Ishikawa (cell line): Measurements from ENCODE around the gene RECQL5.
A peak's percentile ranks its signal among the peaks of the same experiment; 100 is the strongest.

ENCODE experiments used
- CEBPB ChIP-seq: IDR thresholded peaks from 2 replicates; pipeline ENCODE4 v1.6.1; 2012
- CREB1 ChIP-seq: IDR thresholded peaks from 2 replicates; pipeline ENCODE4 v1.6.1; 2012; ENCODE audit warnings: low read depth
- EGR1 ChIP-seq: IDR thresholded peaks from 2 replicates; pipeline ENCODE4 v1.6.1; 2012
- EP300 ChIP-seq: IDR thresholded peaks from 2 replicates; pipeline ENCODE4 v1.6.1; 2012; ENCODE audit warnings: borderline replicate concordance
- FOXM1 ChIP-seq: IDR thresholded peaks from 2 replicates; pipeline ENCODE4 v1.6.1; 2012; ENCODE audit warnings: low read depth, borderline replicate concordance
- NFIC ChIP-seq: IDR thresholded peaks from 2 replicates; pipeline ENCODE4 v1.6.1; 2012
- RAD21 ChIP-seq: IDR thresholded peaks from 2 replicates; pipeline ENCODE4 v1.6.1; 2012; ENCODE audit warnings: low read depth
- TAF1 ChIP-seq: IDR thresholded peaks from 2 replicates; pipeline ENCODE4 v1.6.1; 2012; ENCODE audit warnings: low read depth, mild to moderate bottlenecking
- TCF12 ChIP-seq: IDR thresholded peaks from 2 replicates; pipeline ENCODE4 v1.6.1; 2012; ENCODE audit warnings: low read depth
- TEAD4 ChIP-seq: IDR thresholded peaks from 2 replicates; pipeline ENCODE4 v1.6.1; 2012
- YY1 ChIP-seq: IDR thresholded peaks from 2 replicates; pipeline ENCODE4 v1.6.1; 2012; ENCODE audit warnings: low read depth
- ZBTB7A ChIP-seq: IDR thresholded peaks from 2 replicates; pipeline ENCODE4 v1.6.1; 2012; ENCODE audit warnings: low read depth
- TF ChIP-seq, protein P1 (sequence below): IDR thresholded peaks from 2 replicates; pipeline ENCODE4 v1.6.1; 2012; ENCODE audit warnings: low read depth, mild to moderate bottlenecking
- TF ChIP-seq, protein P2 (sequence below): IDR thresholded peaks from 2 replicates; pipeline ENCODE4 v1.6.1; 2012
- TF ChIP-seq, protein P3 (sequence below): IDR thresholded peaks from 2 replicates; pipeline ENCODE4 v1.6.1; 2012

RECQL5 gene

DNA sequence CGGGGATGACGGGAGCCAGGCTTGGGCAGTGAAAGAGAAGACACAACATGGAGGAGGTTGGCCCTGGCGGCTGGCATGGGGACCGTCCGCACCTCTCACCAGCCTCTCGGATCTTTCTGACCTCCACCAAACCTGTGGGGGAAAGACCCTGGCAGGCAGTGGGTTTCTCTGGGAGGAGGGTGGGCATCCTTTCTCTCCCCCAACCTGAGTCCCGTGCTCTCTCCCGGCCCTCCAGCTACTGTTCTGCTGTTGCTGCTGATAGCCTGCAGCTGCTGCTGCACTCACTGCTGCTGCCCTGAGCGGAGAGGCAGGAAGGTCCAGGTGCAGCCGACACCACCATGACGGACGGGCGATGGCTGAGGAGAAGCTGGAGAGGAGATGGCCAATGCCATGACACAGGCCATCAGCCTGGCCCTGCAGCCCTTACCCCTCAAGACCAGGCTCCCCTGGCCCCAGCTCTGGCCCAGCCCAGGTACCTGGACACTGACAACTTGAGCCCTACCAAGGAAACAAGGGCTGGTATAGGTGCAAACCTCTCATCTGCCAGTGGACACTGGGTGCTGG, 26.3 kb downstream of the RECQL5 start:
- TF ChIP-seq TEAD4 (no peak), ZBTB7A (no peak), FOXM1 (no peak), YY1 (no peak), TCF12 (no peak), TAF1 (no peak), RAD21 (no peak), NFIC (no peak), EP300 (no peak), EGR1 (no peak), CEBPB (no peak), CREB1 (no peak)
- TF ChIP-seq, protein P1, sequence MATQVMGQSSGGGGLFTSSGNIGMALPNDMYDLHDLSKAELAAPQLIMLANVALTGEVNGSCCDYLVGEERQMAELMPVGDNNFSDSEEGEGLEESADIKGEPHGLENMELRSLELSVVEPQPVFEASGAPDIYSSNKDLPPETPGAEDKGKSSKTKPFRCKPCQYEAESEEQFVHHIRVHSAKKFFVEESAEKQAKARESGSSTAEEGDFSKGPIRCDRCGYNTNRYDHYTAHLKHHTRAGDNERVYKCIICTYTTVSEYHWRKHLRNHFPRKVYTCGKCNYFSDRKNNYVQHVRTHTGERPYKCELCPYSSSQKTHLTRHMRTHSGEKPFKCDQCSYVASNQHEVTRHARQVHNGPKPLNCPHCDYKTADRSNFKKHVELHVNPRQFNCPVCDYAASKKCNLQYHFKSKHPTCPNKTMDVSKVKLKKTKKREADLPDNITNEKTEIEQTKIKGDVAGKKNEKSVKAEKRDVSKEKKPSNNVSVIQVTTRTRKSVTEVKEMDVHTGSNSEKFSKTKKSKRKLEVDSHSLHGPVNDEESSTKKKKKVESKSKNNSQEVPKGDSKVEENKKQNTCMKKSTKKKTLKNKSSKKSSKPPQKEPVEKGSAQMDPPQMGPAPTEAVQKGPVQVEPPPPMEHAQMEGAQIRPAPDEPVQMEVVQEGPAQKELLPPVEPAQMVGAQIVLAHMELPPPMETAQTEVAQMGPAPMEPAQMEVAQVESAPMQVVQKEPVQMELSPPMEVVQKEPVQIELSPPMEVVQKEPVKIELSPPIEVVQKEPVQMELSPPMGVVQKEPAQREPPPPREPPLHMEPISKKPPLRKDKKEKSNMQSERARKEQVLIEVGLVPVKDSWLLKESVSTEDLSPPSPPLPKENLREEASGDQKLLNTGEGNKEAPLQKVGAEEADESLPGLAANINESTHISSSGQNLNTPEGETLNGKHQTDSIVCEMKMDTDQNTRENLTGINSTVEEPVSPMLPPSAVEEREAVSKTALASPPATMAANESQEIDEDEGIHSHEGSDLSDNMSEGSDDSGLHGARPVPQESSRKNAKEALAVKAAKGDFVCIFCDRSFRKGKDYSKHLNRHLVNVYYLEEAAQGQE = no peak
- TF ChIP-seq, protein P2, sequence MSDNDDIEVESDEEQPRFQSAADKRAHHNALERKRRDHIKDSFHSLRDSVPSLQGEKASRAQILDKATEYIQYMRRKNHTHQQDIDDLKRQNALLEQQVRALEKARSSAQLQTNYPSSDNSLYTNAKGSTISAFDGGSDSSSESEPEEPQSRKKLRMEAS = no peak
- TF ChIP-seq, protein P3, sequence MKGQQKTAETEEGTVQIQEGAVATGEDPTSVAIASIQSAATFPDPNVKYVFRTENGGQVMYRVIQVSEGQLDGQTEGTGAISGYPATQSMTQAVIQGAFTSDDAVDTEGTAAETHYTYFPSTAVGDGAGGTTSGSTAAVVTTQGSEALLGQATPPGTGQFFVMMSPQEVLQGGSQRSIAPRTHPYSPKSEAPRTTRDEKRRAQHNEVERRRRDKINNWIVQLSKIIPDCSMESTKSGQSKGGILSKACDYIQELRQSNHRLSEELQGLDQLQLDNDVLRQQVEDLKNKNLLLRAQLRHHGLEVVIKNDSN = no peak

DNA sequence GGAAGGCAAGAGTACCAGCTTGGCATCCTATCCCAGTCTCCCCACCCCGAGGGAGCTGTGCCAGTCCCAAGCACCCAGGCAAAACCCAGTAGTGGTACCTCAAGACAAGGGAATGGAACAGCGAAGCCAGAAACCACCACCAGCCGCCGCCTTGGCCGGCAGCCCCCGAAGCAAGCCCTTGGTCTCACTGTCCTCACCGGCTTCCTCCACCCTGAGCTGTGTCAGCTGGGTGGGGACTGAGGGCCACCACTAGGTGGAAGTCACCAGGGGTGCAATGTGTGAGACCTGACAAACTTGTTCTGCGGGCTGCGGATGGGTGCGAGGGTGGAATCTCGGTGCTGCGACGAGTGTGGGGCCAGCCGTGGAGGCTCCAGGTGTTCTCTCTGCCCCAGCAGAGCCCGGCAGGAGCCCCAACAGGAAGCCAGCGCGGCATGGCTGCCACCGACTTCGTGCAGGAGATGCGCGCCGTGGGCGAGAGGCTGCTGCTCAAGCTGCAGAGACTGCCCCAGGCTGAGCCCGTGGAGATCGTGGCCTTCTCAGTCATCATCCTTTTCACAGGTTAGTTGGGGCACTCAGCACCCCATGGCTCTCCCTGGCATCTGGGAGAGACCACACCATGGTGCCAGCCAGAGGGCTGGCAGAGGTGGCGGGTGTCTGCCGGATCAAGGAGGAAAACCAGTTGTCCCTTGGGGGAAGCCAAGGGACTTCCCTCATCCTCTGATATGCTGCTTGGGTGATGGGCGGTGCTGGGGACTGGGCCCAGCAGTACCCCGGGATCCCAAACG, 27.0 kb downstream of the RECQL5 start:
- peak; percentile 77 for TF ChIP-seq NFIC
- peak; percentile 71 for TF ChIP-seq EGR1
- TF ChIP-seq FOXM1 = peak; percentile 72; the same call in 1 of the 2 replicates
- peak; percentile 93 for TF ChIP-seq TEAD4
- TF ChIP-seq, protein P1 = no peak
- peak; percentile 44 for TF ChIP-seq RAD21
- TF ChIP-seq CREB1 = no peak
- TF ChIP-seq EP300 = peak; percentile 88
- TF ChIP-seq, protein P3 = peak; percentile 71
- TF ChIP-seq TCF12 = peak; percentile 97
- peak; percentile 65; the same call in 1 of the 2 replicates for TF ChIP-seq CEBPB
- TF ChIP-seq TAF1 = 0 out of 2 replicates have a peak, but pooled peaks have one; percentile 50
- TF ChIP-seq, protein P2 = peak; percentile 97
- TF ChIP-seq ZBTB7A = peak; percentile 94
- peak; percentile 79 for TF ChIP-seq YY1

DNA sequence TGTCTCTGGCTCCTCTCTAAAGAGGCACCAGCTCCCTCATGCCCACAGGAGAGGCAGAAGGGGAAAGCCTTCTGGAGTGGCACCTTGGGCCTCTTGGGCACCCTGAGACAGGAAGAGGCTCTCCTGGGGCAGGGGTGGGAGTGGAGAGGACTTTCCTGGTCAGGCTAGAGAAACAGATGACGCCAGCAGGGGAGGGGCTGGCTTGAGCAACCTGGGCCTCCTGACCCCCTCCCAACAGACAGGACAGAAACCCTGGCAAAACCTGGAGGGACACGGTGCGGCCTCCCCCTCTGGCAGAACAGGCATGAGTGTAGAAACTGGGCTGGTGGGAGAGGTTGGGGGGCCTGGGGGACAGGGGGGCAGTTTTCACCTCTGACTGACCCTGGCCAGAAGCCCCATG, 27.6 kb downstream of the RECQL5 start:
- TF ChIP-seq FOXM1 (no peak), EGR1 (no peak), TAF1 (no peak), TEAD4 (no peak), CEBPB (no peak)
- TF ChIP-seq, protein P1 = no peak
- TF ChIP-seq, protein P3 = no peak
- TF ChIP-seq, protein P2 = no peak
